B cell (primary cell): ENCODE data around the gene DNAJB5. TPM values are rescaled to one million over a fixed set of nuclear protein-coding genes. Genes with fewer than 3 reads are reported as not detected.
A peak's percentile ranks its signal among the peaks of the same experiment; 100 is the strongest.

Source experiments
- ATAC-seq: fragments of 200-7000 bp; cut with Tn5 transposase; one replicate; pipeline ENCODE4 v1.10.0; 2021; ENCODE audit warnings: low read depth, mild to moderate bottlenecking, moderate number of reproducible peaks, moderate library complexity
- CTCF ChIA-PET: fragments of 350-600 bp; sonication (Branson Sonifier 250); formaldehyde crosslinking; loops from one replicate; lab custom pipeline; 2021; ENCODE audit warnings: antibody characterized with exemption, inconsistent platforms; lab: Charles Lee
- POLR2A ChIA-PET: fragments of 350-600 bp; sonication (Branson Sonifier 250); formaldehyde crosslinking; loops from one replicate; lab custom pipeline; 2021; ENCODE audit warnings: antibody characterized with exemption; lab: Charles Lee
- DNase-seq: peaks from one replicate; pipeline ENCODE4 v3.0.0; 2013
- H2AFZ ChIP-seq: 2 replicates; pipeline ENCODE4 v1.6.1; 2012; ENCODE audit warnings: mild to moderate bottlenecking, low read depth, low read length; ENCODE audit not compliant: insufficient read depth, poor library complexity, severe bottlenecking
- H3K27ac ChIP-seq, 2 donors: 1 replicate in 1 of 2; 2 replicates in 1 of 2; pipeline ENCODE4 v1.5.1; 2012 to 2013; ENCODE audit warnings: low read length in 2 of 2, mild to moderate bottlenecking in 2 of 2, moderate library complexity in 1 of 2
- H3K27me3 ChIP-seq, 4 experiments: fragments of 200-600 bp in 1 of 4; sonication (generic) in 1 of 4; replicated peaks in 1 of 4; 1 replicate in 2 of 4; 2 replicates in 2 of 4; pipeline versions ENCODE4 v1.6.1 to v1.7.0; 2013 to 2016; ENCODE audit warnings: low read length in 3 of 4, mild to moderate bottlenecking in 2 of 4, mixed read lengths in 1 of 4, moderate library complexity in 1 of 4; ENCODE audit not compliant: insufficient read depth in 4 of 4, control insufficient read depth in 3 of 4; ENCODE audit errors: control extremely low read depth in 1 of 4
- H3K36me3 ChIP-seq, 2 experiments: replicated peaks in 1 of 2; 1 replicate in 1 of 2; 2 replicates in 1 of 2; pipeline versions ENCODE4 v1.6.1 to v1.7.1; 2013; ENCODE audit warnings: low read length in 1 of 2; ENCODE audit not compliant: insufficient read depth in 2 of 2, control insufficient read depth in 1 of 2; ENCODE audit errors: control extremely low read depth in 1 of 2, extremely low read depth in 1 of 2
- H3K4me1 ChIP-seq, 2 donors: fragments of 200-600 bp in 1 of 2; sonication (generic) in 1 of 2; 1 replicate in 1 of 2; 2 replicates in 1 of 2; pipeline versions ENCODE4 v1.5.1 to v1.6.1; 2013 to 2017; ENCODE audit warnings: low read length in 2 of 2; ENCODE audit not compliant: control insufficient read depth in 2 of 2, insufficient read depth in 2 of 2
- H3K4me2 ChIP-seq: replicated peaks from 2 replicates; pipeline ENCODE3; 2012; ENCODE audit warnings: mild to moderate bottlenecking, low read depth, low read length; ENCODE audit not compliant: poor library complexity, severe bottlenecking
- H3K4me3 ChIP-seq, 5 experiments: fragments of 200-600 bp in 1 of 5; sonication (generic) in 1 of 5; 1 replicate in 3 of 5; 2 replicates in 2 of 5; pipeline versions ENCODE4 v1.5.1 to v1.7.0; 2011 to 2016; ENCODE audit warnings: low read length in 4 of 5, mild to moderate bottlenecking in 4 of 5, low read depth in 2 of 5, control low read depth in 1 of 5, moderate library complexity in 1 of 5; ENCODE audit not compliant: insufficient read depth in 1 of 5; ENCODE audit errors: control extremely low read depth in 1 of 5, extremely low read depth in 1 of 5
- H3K79me2 ChIP-seq: fragments of 200-600 bp; sonication (generic); one replicate; pipeline ENCODE4 v1.6.0; 2016; ENCODE audit warnings: low read length; ENCODE audit not compliant: control insufficient read depth, insufficient read depth
- H3K9ac ChIP-seq: fragments of 200-600 bp; sonication (generic); 2 replicates; pipeline ENCODE4 v1.6.1; 2017; ENCODE audit warnings: mild to moderate bottlenecking, low read length, moderate library complexity
- H3K9me3 ChIP-seq, 3 donors: one replicate each; pipeline versions ENCODE4 v1.6.1 to v1.7.1; 2013; ENCODE audit warnings: low read length in 2 of 3; ENCODE audit not compliant: control insufficient read depth in 2 of 3, insufficient read depth in 1 of 3; ENCODE audit errors: control extremely low read depth in 1 of 3
- H4K20me1 ChIP-seq: 2 replicates; pipeline ENCODE4 v1.6.0; 2012; ENCODE audit warnings: mild to moderate bottlenecking, low read length; ENCODE audit not compliant: insufficient read depth, control insufficient read depth, poor library complexity, severe bottlenecking
- H3K27ac Mint-ChIP-seq: one replicate; pipeline ENCODE4 v1.8.0; 2021; ENCODE audit warnings: mixed read lengths
- H3K27me3 Mint-ChIP-seq: one replicate; pipeline ENCODE4 v1.8.0; 2021; ENCODE audit warnings: mixed read lengths
- H3K4me1 Mint-ChIP-seq: one replicate; pipeline ENCODE4 v1.8.0; 2021; ENCODE audit warnings: mixed read lengths
- H3K4me3 Mint-ChIP-seq: one replicate; pipeline ENCODE4 v1.8.0; 2021; ENCODE audit warnings: mixed read lengths
- H3K9me3 Mint-ChIP-seq: one replicate; pipeline ENCODE4 v1.8.0; 2022; ENCODE audit warnings: mixed read lengths; ENCODE audit not compliant: insufficient read depth
- CTCF ChIP-seq: fragments of 200-600 bp; IDR thresholded peaks from one replicate; pipeline ENCODE4 v1.8.0; 2022; ENCODE audit warnings: antibody characterized with exemption, mild to moderate bottlenecking
- EZH2 ChIP-seq: IDR thresholded peaks from 2 replicates; pipeline ENCODE4 v1.6.1; 2012; ENCODE audit warnings: borderline replicate concordance, low read depth, mild to moderate bottlenecking, moderate library complexity, low read length; ENCODE audit not compliant: insufficient read depth, poor library complexity, severe bottlenecking
- WGBS: methylation state at CpG from one replicate; pipeline ENCODE4 v1.1.5; 2013; ENCODE audit warnings: missing lambda C conversion rate; ENCODE audit not compliant: insufficient coverage; 5-methylcytosine and 5-hydroxymethylcytosine counted together
- intact Hi-C: fragments of 100-400 bp; cut with micrococcal nuclease; formaldehyde crosslinking; loops from one replicate; pipeline ENCODE4 v1.10.0; 2022
- polyA plus RNA-seq: library from polyadenylated mRNA; depleted of rRNA; stranded (reverse); fragments of >200 nt; gene quantifications from 2 replicates; pipeline ENCODE4 v1.2.3, GENCODE V29; 2012
- total RNA-seq, 2 donors: library from RNA; stranded (reverse); fragments of 120-200 nt in 1 of 2; gene quantifications; 1 replicate in 1 of 2; 2 replicates in 1 of 2; pipeline versions ENCODE4 v1.2.3 to v1.2.4, GENCODE V29; 2013 to 2022

The DNAJB5 gene
- total and polyA plus RNA-seq, 2 donors (not counting 1 experiment from before 2014, with no cell fraction given): 0.94 to 2.4 TPM

- no peaks in the 10 kb centered on the region for H3K4me1 Mint-ChIP-seq
- TF ChIP-seq CTCF: no peak
- TF ChIP-seq EZH2: no peak
- ChIA-PET POLR2A (no interaction called here), CTCF (interaction anchor here (1.2 kb wide), 1 partner anchor 102 kb away, joined by 4 read pairs; no protein-coding TSS in a partner anchor)
- H3K27me3 Mint-ChIP-seq: no peaks in the 10 kb centered on the region
- Histone ChIP-seq H3K27me3 (no peaks in the 10 kb centered on the region), H4K20me1 (no peaks in the 10 kb centered on the region), H3K27ac (no peak overlapping the region), H3K4me1 (no peaks in the 10 kb centered on the region), H2AFZ (no peak overlapping the region), H3K9ac (no peak overlapping the region), H3K4me2 (no peak overlapping the region), H3K36me3 (no peaks in the 10 kb centered on the region), H3K79me2 (no peaks in the 10 kb centered on the region), H3K9me3 (no peaks in the 10 kb centered on the region), H3K4me3 (no peak overlapping the region)
- no CpG with 5 or more reads among the region's 2 CpGs for WGBS
- H3K4me3 Mint-ChIP-seq: no peak overlapping the region
- ATAC-seq: no peak
- no peaks in the 10 kb centered on the region for H3K9me3 Mint-ChIP-seq
- DNase-seq: no peak
- intact Hi-C loops: no loop called here
- no peak overlapping the region for H3K27ac Mint-ChIP-seq
Observed at GRCh38 chr9:35001285-35001677, 11.7 kb downstream of the DNAJB5 start.

GRCh38 chr9:35001803-35002502 is 12.4 kb downstream of the DNAJB5 start:
- Histone ChIP-seq H3K4me2 (no peak overlapping the region), H2AFZ (no peak overlapping the region), H4K20me1 (no peaks in the 10 kb centered on the region), H3K79me2 (no peaks in the 10 kb centered on the region), H3K4me1 (no peaks in the 10 kb centered on the region), H3K9ac (no peak overlapping the region), H3K9me3 (no peaks in the 10 kb centered on the region), H3K27me3 (no peaks in the 10 kb centered on the region), H3K4me3 (no peak overlapping the region), H3K36me3 (no peaks in the 10 kb centered on the region), H3K27ac (no peak overlapping the region)
- no peak overlapping the region for H3K27ac Mint-ChIP-seq
- ChIA-PET POLR2A (no interaction called here), CTCF (interaction anchor here (1.2 kb wide), 1 partner anchor 102 kb away, joined by 4 read pairs; no protein-coding TSS in a partner anchor)
- no peaks in the 10 kb centered on the region for H3K27me3 Mint-ChIP-seq
- no peak overlapping the region for H3K4me3 Mint-ChIP-seq
- no peaks in the 10 kb centered on the region for H3K9me3 Mint-ChIP-seq
- peak; percentile 17 for ATAC-seq
- TF ChIP-seq EZH2 (no peak), CTCF (no peak)
- no peak for DNase-seq
- 80% methylated on average over 1 of the region's 2 CpGs for WGBS
- intact Hi-C loops: no loop called here
- H3K4me1 Mint-ChIP-seq: no peaks in the 10 kb centered on the region
